ENCODE measurements around the gene CEP41. TPM values are rescaled to one million over a fixed set of nuclear protein-coding genes. Genes with fewer than 3 reads are reported as not detected.

CEP41 gene
- total RNA-seq, 1 donor from 2014 or later: 14.4 TPM

- intact Hi-C loops (cut with micrococcal nuclease): no loop called here
Measured at GRCh38 chr7:130423501-130424037, 17.2 kb downstream of the CEP41 start.

GRCh38 chr7:130421684-130422083, 19.1 kb downstream of the CEP41 start:
- intact Hi-C loops (cut with micrococcal nuclease): no loop called here

- intact Hi-C loops (cut with micrococcal nuclease): no loop called here
Measured at GRCh38 chr7:130420943-130421578, 19.8 kb downstream of the CEP41 start.

GRCh38 chr7:130419658-130420057, 21.2 kb downstream of the CEP41 start:
- intact Hi-C loops (cut with micrococcal nuclease): no loop called here

- intact Hi-C loops (cut with micrococcal nuclease): no loop called here
Measured at GRCh38 chr7:130418306-130418705, 22.5 kb downstream of the CEP41 start.

- intact Hi-C loops (cut with micrococcal nuclease): loop anchor here (2.0 kb wide), 1 partner anchor 16 kb away; no protein-coding TSS in a partner anchor
Measured at GRCh38 chr7:130417213-130417612, 23.6 kb downstream of the CEP41 start.

- intact Hi-C loops (cut with micrococcal nuclease): no loop called here
Measured at GRCh38 chr7:130415006-130415405, 25.8 kb downstream of the CEP41 start.

GRCh38 chr7:130413201-130413600, 27.6 kb downstream of the CEP41 start:
- intact Hi-C loops (cut with micrococcal nuclease): no loop called here

GRCh38 chr7:130410868-130411541, 29.8 kb downstream of the CEP41 start:
- intact Hi-C loops (cut with micrococcal nuclease): no loop called here

- intact Hi-C loops (cut with micrococcal nuclease): no loop called here
Measured at GRCh38 chr7:130409712-130410072, 31.1 kb downstream of the CEP41 start.

GRCh38 chr7:130409067-130409711, 31.6 kb downstream of the CEP41 start:
- intact Hi-C loops (cut with micrococcal nuclease): no loop called here

- intact Hi-C loops (cut with micrococcal nuclease): no loop called here
Measured at GRCh38 chr7:130405003-130405402, 35.8 kb downstream of the CEP41 start.

- intact Hi-C loops (cut with micrococcal nuclease): no loop called here
Measured at GRCh38 chr7:130401578-130401977, 39.2 kb downstream of the CEP41 start.

GRCh38 chr7:130401101-130401500, 39.7 kb downstream of the CEP41 start:
- intact Hi-C loops (cut with micrococcal nuclease): no loop called here

- intact Hi-C loops (cut with micrococcal nuclease): no loop called here
Measured at GRCh38 chr7:130400120-130400572, 40.7 kb downstream of the CEP41 start.

GRCh38 chr7:130398526-130399090, 42.2 kb downstream of the CEP41 start:
- intact Hi-C loops (cut with micrococcal nuclease): no loop called here

GRCh38 chr7:130397758-130398073, 43.1 kb downstream of the CEP41 start:
- intact Hi-C loops (cut with micrococcal nuclease): no loop called here

GRCh38 chr7:130397051-130397757, 43.6 kb downstream of the CEP41 start:
- intact Hi-C loops (cut with micrococcal nuclease): no loop called here

GRCh38 chr7:130396109-130396508, 44.7 kb downstream of the CEP41 start:
- intact Hi-C loops (cut with micrococcal nuclease): no loop called here

- intact Hi-C loops (cut with micrococcal nuclease): no loop called here
Measured at GRCh38 chr7:130395421-130395820, 45.4 kb downstream of the CEP41 start.

- intact Hi-C loops (cut with micrococcal nuclease): loop anchor here (1.0 kb wide), 1 partner anchor 324 kb away; the partner anchor contains the start of gene KLHDC10
Measured at GRCh38 chr7:130394421-130395195, 46.2 kb downstream of the CEP41 start.
